SK-N-SH (cell line): ENCODE data around the gene CAMK2N1. TPM values are rescaled to one million over a fixed set of nuclear protein-coding genes. Genes with fewer than 3 reads are reported as not detected.

Source experiments
- CTCF ChIA-PET: fragments of 300-600, 350-600 bp; formaldehyde crosslinking; extraction: SDS; loops from one replicate; lab custom pipeline; 2021; lab: Yijun Ruan, JAX
- POLR2A ChIA-PET: fragments of 350-600 bp; sonication (Branson Sonifier 250); formaldehyde crosslinking; extraction: SDS; loops from one replicate; lab custom pipeline; 2020; ENCODE audit warnings: antibody characterized with exemption, inconsistent platforms; lab: Yijun Ruan, JAX
- DNase-seq: peaks from one replicate; pipeline ENCODE4 v3.0.0; 2012
- H2AFZ ChIP-seq: fragments of 200-600 bp; sonication (generic); 2 replicates; pipeline ENCODE4 v1.8.1; 2016; ENCODE audit warnings: antibody characterized with exemption, mild to moderate bottlenecking, low read depth
- H3F3A ChIP-seq: fragments of 200-600 bp; sonication (generic); replicated peaks from 2 replicates; pipeline ENCODE3; 2016; ENCODE audit warnings: antibody characterized with exemption, mild to moderate bottlenecking; ENCODE audit not compliant: insufficient read depth
- H3K27ac ChIP-seq, 2 experiments: fragments of 200-500 bp in 1 of 2; fragments of 200-600 bp in 1 of 2; sonication (Bioruptor generic) in 1 of 2; sonication (generic), shearing (Covaris generic) in 1 of 2; 2 replicates each; pipeline versions ENCODE4 v1.5.1 to v1.6.1; 2014 to 2016; ENCODE audit warnings: low read depth in 2 of 2, inconsistent platforms in 1 of 2, low read length in 1 of 2, mild to moderate bottlenecking in 1 of 2, mixed read lengths in 1 of 2
- H3K27me3 ChIP-seq: fragments of 200-600 bp; sonication (generic), shearing (Covaris generic); 2 replicates; pipeline ENCODE4 v1.6.1; 2016; ENCODE audit warnings: mixed run types; ENCODE audit not compliant: insufficient read depth
- H3K36me3 ChIP-seq, 2 experiments: fragments of 200-500 bp in 1 of 2; fragments of 200-600 bp in 1 of 2; sonication (Bioruptor generic) in 1 of 2; sonication (generic) in 1 of 2; replicated peaks in 1 of 2; 2 replicates each; pipeline versions ENCODE3 to v1.5.1; 2014 to 2016; ENCODE audit warnings: low read length in 1 of 2, mild to moderate bottlenecking in 1 of 2; ENCODE audit not compliant: insufficient read depth in 2 of 2, control insufficient read depth in 1 of 2
- H3K4me1 ChIP-seq, 2 experiments: fragments of 200-500 bp in 1 of 2; fragments of 200-600 bp in 1 of 2; sonication (Bioruptor generic) in 1 of 2; sonication (generic), shearing (Covaris generic) in 1 of 2; 2 replicates each; pipeline versions ENCODE4 v1.5.1 to v1.6.1; 2014 to 2016; ENCODE audit warnings: low read depth in 1 of 2, low read length in 1 of 2, mixed run types in 1 of 2; ENCODE audit not compliant: insufficient read depth in 2 of 2, control insufficient read depth in 1 of 2
- H3K4me2 ChIP-seq: fragments of 200-600 bp; sonication (generic), shearing (Covaris generic); 2 replicates; pipeline ENCODE4 v1.6.1; 2017; ENCODE audit warnings: mixed run types
- H3K4me3 ChIP-seq, 2 experiments: fragments of 200-500 bp in 1 of 2; fragments of 200-600 bp in 1 of 2; sonication (Bioruptor generic) in 1 of 2; sonication (generic), shearing (Covaris generic) in 1 of 2; 2 replicates each; pipeline versions ENCODE4 v1.5.1 to v1.8.1; 2014 to 2016; ENCODE audit warnings: low read depth in 2 of 2, inconsistent platforms in 1 of 2, low read length in 1 of 2, mild to moderate bottlenecking in 1 of 2, mixed read lengths in 1 of 2, moderate library complexity in 1 of 2
- H3K79me2 ChIP-seq: fragments of 200-600 bp; sonication (generic); 2 replicates; pipeline ENCODE4 v1.8.1; 2017; ENCODE audit warnings: mild to moderate bottlenecking; ENCODE audit not compliant: insufficient read depth
- H3K9ac ChIP-seq: fragments of 200-600 bp; sonication (generic); 2 replicates; pipeline ENCODE4 v1.6.1; 2017; ENCODE audit warnings: mixed run types
- H3K9me2 ChIP-seq: fragments of 200-600 bp; sonication (generic); 2 replicates; pipeline ENCODE4 v1.6.1; 2017; ENCODE audit warnings: mixed run types
- H3K9me3 ChIP-seq: fragments of 200-600 bp; sonication (generic); 2 replicates; pipeline ENCODE4 v1.6.1; 2017; ENCODE audit warnings: mixed run types, mild to moderate bottlenecking, moderate library complexity
- H4K20me1 ChIP-seq: fragments of 200-600 bp; sonication (generic); 2 replicates; pipeline ENCODE4 v1.6.1; 2017; ENCODE audit warnings: mild to moderate bottlenecking, mixed run types; ENCODE audit not compliant: insufficient read depth
- CTCF ChIP-seq: fragments of 200-600 bp; sonication (generic); IDR thresholded peaks from 2 replicates; pipeline ENCODE4 v1.6.1; 2017; ENCODE audit warnings: antibody characterized with exemption, mild to moderate bottlenecking, moderate library complexity
- EP300 ChIP-seq, 2 experiments: IDR thresholded peaks; 2 replicates each; pipeline versions ENCODE4 v1.4.0 to v1.6.1; 2012; ENCODE audit warnings: borderline replicate concordance in 1 of 2, low read depth in 1 of 2, low read length in 1 of 2
- FOSL2 ChIP-seq: IDR thresholded peaks from 2 replicates; pipeline ENCODE4 v1.4.0; 2012; ENCODE audit warnings: low read depth, mild to moderate bottlenecking, moderate library complexity, borderline replicate concordance
- FOXJ3 ChIP-seq: sonication (generic); formaldehyde crosslinking; IDR thresholded peaks from 2 replicates; pipeline ENCODE4 v1.5.1; 2020; ENCODE audit warnings: mild to moderate bottlenecking, missing genetic modification reagents
- GABPA ChIP-seq: IDR thresholded peaks from 2 replicates; pipeline ENCODE4 v1.4.0; 2012; ENCODE audit warnings: low read depth, mild to moderate bottlenecking
- GATA2 ChIP-seq: sonication (generic); formaldehyde crosslinking; IDR thresholded peaks from 2 replicates; pipeline ENCODE4 v1.5.0; 2020; ENCODE audit warnings: mild to moderate bottlenecking, missing genetic modification reagents
- MXI1 ChIP-seq: IDR thresholded peaks from 2 replicates; pipeline ENCODE4 v1.6.1; 2012; ENCODE audit warnings: mild to moderate bottlenecking, low read depth, low read length, improper control_type of control experiment
- NFIC ChIP-seq: IDR thresholded peaks from 2 replicates; pipeline ENCODE4 v1.4.0; 2012; ENCODE audit warnings: borderline replicate concordance
- POLR2AphosphoS5 ChIP-seq: IDR thresholded peaks from 2 replicates; pipeline ENCODE4 v1.6.1; 2012; ENCODE audit warnings: low read depth, low read length
- RAD21 ChIP-seq: IDR thresholded peaks from 2 replicates; pipeline ENCODE4 v1.6.1; 2012; ENCODE audit warnings: mild to moderate bottlenecking, low read length
- REST ChIP-seq: IDR thresholded peaks from 2 replicates; pipeline ENCODE4 v1.6.1; 2012; ENCODE audit warnings: mild to moderate bottlenecking, low read depth, low read length, moderate library complexity
- SIN3A ChIP-seq: IDR thresholded peaks from 2 replicates; pipeline ENCODE4 v1.6.1; 2012; ENCODE audit warnings: low read depth, mild to moderate bottlenecking, low read length, moderate library complexity, borderline replicate concordance
- SMC3 ChIP-seq: IDR thresholded peaks from 2 replicates; pipeline ENCODE4 v1.6.1; 2012; ENCODE audit warnings: low read depth, low read length, improper control_type of control experiment
- TCF12 ChIP-seq: IDR thresholded peaks from 2 replicates; pipeline ENCODE4 v1.4.0; 2012
- ZBTB33 ChIP-seq: IDR thresholded peaks from 2 replicates; pipeline ENCODE4 v1.4.0; 2012; ENCODE audit warnings: low read depth, borderline replicate concordance
- WGBS: methylation state at CpG from one replicate; pipeline ENCODE4 v1.1.6; 2017; ENCODE audit warnings: low lambda C conversion rate; 5-methylcytosine and 5-hydroxymethylcytosine counted together
- polyA plus RNA-seq, 3 experiments: library from polyadenylated mRNA; depleted of rRNA; stranded (reverse); fragments of >200 nt; gene quantifications; 2 replicates each; pipeline ENCODE4 v1.2.3, GENCODE V29; 2012

The CAMK2N1 gene
- polyA plus RNA-seq, 1 of the 3 experiments (the other 2 are of a cell fraction), result 5.3 TPM

GRCh38 chr1:20447794-20448193 lies 38.2 kb downstream of the CAMK2N1 start (continued):
- TF ChIP-seq REST (no peak), GATA2 (CRISPR knock-in tag) (no peak), GABPA (no peak), FOSL2 (no peak), POLR2AphosphoS5 (no peak), ZBTB33 (no peak), RAD21 (no peak), MXI1 (no peak), FOXJ3 (CRISPR knock-in tag) (no peak), SIN3A (no peak), CTCF (no peak), SMC3 (no peak)
- TF ChIP-seq, all 33 proteins: peak for 0

GRCh38 chr1:20446796-20447195 lies 39.2 kb downstream of the CAMK2N1 start:
- WGBS, result 50% methylated on average over 7 of the region's 7 CpGs
- Histone ChIP-seq H3K27ac (no peak overlapping the region), H3K4me2 (no peak overlapping the region), H3K36me3 (no peaks in the 10 kb centered on the region), H3K9me3 (no peaks in the 10 kb centered on the region), H3K9me2 (no peaks in the 10 kb centered on the region), H3F3A (no peaks in the 10 kb centered on the region), H4K20me1 (no peaks in the 10 kb centered on the region), H3K9ac (no peak overlapping the region), H3K4me3 (no peak overlapping the region), H3K79me2 (no peaks in the 10 kb centered on the region), H2AFZ (no peak overlapping the region), H3K27me3 (no peaks in the 10 kb centered on the region), H3K4me1 (peaks cover 0 to 7% of the 10 kb centered on the region in 2 experiments; a peak in 1 of 4 replicates)
- ChIA-PET CTCF (interaction anchor here (0.8 to 3.0 kb wide), 4 partner anchors 16 to 472 kb away, joined by 3 to 16 read pairs (median 4); no protein-coding TSS in a partner anchor), POLR2A (no interaction called here)
- no peak for DNase-seq
- TF ChIP-seq EP300 (IDR thresholded peaks at IDR 0.05; ENCODE audit: borderline replicate concordance in 1 of 2, low read depth in 1 of 2, low read length in 1 of 2) (no peak), SIN3A (no peak), TCF12 (no peak), NFIC (no peak), GATA2 (CRISPR knock-in tag) (no peak)
